Measurements from ENCODE around the gene CRY2. TPM values are rescaled to one million over a fixed set of nuclear protein-coding genes. Genes with fewer than 3 reads are reported as not detected.
A peak's percentile ranks its signal among the peaks of the same experiment; 100 is the strongest.
"Not testable (repeated sequence)": the region's sequence is repeated elsewhere in the genome, so short reads cannot be mapped to it uniquely, and the experiment has no call there.

CRY2 gene
- total RNA-seq, 1 experiment from 2014 or later = 16.1 TPM

DNA sequence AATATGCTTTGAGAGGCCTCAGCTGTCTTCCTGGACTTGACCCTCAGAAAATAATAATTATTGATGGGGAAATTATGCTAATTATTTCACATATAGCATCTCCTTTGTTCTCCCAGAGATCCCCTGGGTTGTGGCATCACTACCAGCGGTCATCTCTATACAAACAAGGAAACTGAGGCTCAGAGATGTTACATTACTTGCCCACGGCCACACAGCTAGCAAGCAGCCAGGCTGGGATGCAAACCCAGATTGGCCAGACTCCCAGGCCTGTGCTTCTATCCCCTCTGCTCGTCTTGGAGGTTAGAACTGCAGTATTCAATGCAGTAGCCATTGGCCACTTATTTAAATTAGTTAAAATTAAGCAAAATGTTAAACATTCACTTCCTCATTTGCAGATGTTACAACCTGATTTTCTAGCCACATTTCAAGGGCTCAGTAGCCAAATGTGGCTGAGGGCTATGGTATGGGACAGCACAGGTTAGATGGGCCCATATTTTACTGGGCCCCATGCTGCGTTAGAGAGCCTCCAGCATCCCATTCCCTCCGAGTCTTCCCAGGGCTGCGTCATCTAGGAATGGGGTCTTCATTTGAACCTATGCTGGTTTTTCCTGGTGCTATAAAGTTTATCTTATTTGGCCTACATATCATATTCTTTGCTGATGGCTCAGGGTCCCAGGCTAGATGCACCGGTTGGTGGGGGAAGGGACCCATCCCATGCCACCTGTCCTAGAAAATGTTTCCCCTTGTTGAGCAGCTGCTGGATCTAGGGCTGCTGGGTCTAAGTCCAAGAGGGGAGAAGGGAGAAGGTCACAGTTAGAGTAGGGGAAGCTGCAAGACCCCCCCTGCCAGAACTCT, 40.1 kb upstream of the CRY2 start:
- Histone ChIP-seq H3K27ac (no peak overlapping the region), H3K4me1 (replicated peaks) (peaks cover 28% of the 10 kb centered on the region), H3K27me3 (replicated peaks) (no peaks in the 10 kb centered on the region), H3K4me3 (no peak overlapping the region; the same call in 1 of the 2 replicates), H3K36me3 (peaks cover 68% of the 10 kb centered on the region), H3K9me3 (replicated peaks) (no peaks in the 10 kb centered on the region)
- peak in 1 of 2 experiments; percentile 30 for DNase-seq (ENCODE audit: low read depth in 1 of 2, low spot score in 2 of 2)

- Histone ChIP-seq H3K4me3 (no peak overlapping the region), H3K36me3 (peaks cover 74% of the 10 kb centered on the region), H3K9me3 (replicated peaks) (no peaks in the 10 kb centered on the region), H3K27me3 (replicated peaks) (no peaks in the 10 kb centered on the region), H3K4me1 (replicated peaks) (peaks cover 28% of the 10 kb centered on the region), H3K27ac (no peak overlapping the region)
- no peak for DNase-seq (ENCODE audit: low read depth in 1 of 2, low spot score in 2 of 2)
These were observed 39.5 kb upstream of the CRY2 start for GRCh38 chr11:45807792-45808238.

DNA sequence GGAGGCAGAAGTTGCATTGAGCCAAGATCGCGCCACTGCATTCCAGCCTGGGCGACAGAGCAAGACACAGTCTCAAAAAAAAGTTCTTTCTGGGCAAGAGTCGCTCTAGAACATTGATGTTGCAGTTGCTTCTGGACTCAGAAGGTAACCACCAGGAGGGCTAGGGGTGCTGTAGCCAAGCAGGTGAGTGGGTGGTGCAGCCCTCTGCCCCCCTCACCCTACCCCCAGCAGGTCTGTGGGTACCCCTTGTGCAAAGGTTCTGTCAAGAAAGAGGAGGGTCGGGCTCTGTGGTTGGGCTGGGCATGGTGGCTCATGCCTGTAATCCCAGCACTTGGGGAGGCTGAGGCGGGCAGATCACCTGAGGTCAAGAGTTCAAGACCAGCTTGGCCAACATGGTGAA, 38.8 kb upstream of the CRY2 start:
- peaks cover 28% of the 10 kb centered on the region for H3K4me1 ChIP-seq (replicated peaks)
- H3K27me3 ChIP-seq (replicated peaks) = not testable (repeated sequence)

GRCh38 chr11:45809456-45810395, 37.5 kb upstream of the CRY2 start:
- peaks cover 74% of the 10 kb centered on the region for H3K36me3 ChIP-seq
- DNase-seq (ENCODE audit: low read depth in 1 of 2, low spot score in 2 of 2) = no peak
- H3K4me3 ChIP-seq = no peak overlapping the region
- no peak overlapping the region for H3K27ac ChIP-seq
- no peaks in the 10 kb centered on the region for H3K27me3 ChIP-seq (replicated peaks)
- no peaks in the 10 kb centered on the region for H3K9me3 ChIP-seq (replicated peaks)
- peaks cover 18% of the 10 kb centered on the region for H3K4me1 ChIP-seq (replicated peaks)

More for the DNA sequence above, 38.8 kb upstream of the CRY2 start:
- DNase-seq (ENCODE audit: low read depth in 1 of 2, low spot score in 2 of 2); H3K27ac ChIP-seq; H3K4me3 ChIP-seq; H3K9me3 ChIP-seq (replicated peaks): not testable (repeated sequence)
- H3K36me3 ChIP-seq = peaks cover 74% of the 10 kb centered on the region

GRCh38 chr11:45810431-45811108, 36.7 kb upstream of the CRY2 start:
- Histone ChIP-seq H3K9me3 (replicated peaks) (no peaks in the 10 kb centered on the region), H3K36me3 (peaks cover 71% of the 10 kb centered on the region), H3K4me1 (replicated peaks) (peaks cover 16% of the 10 kb centered on the region), H3K27me3 (replicated peaks) (no peaks in the 10 kb centered on the region), H3K4me3 (no peak overlapping the region), H3K27ac (no peak overlapping the region)
- no peak for DNase-seq (ENCODE audit: low read depth in 1 of 2, low spot score in 2 of 2)

DNA sequence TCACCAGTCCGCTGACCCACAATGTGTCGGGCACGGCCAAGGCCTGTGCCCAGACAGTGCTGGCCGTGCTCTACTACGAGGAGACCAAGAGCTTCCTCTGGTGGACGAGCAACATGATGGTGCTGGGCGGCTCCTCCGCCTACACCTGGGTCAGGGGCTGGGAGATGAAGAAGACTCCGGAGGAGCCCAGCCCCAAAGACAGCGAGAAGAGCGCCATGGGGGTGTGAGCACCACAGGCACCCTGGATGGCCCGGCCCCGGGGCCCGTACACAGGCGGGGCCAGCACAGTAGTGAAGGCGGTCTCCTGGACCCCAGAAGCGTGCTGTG, 36.2 kb upstream of the CRY2 start:
- no peak for DNase-seq (ENCODE audit: low read depth in 1 of 2, low spot score in 2 of 2)
- no peak overlapping the region for H3K27ac ChIP-seq

DNA sequence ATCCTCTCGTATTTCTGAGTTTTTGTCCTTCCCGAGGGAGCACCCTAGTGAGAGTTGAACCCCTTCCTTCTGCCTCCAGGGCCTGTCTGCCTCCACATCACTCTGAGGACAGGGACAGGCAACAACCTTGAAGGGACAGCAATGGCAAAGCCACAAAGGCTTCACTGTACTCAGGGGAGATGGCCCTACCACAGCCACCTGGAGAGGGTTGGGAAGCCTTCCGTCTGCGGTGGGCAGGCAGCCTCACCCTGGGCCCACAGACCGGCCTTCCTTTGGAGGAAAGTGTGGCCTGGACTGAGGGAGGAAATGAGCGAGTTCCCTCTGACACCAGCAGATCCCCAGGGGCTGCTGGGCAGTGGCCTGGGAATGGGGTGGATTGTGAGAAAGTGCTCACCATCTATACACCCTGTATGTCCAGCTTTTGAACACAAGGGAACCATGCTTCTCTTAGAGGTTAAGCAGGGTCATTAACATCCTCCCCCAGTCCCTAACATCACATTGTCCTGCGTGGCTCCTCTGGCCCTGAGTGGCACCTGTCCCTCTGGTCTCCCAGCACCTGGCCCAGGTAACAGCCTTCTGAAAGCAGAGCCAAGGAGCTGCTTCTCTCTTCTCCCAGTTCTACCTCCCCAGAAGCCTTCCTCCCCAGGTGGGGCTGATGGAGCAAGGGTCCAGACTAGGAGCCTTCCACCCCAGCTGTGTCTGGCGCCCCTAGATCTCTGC, 35.5 kb upstream of the CRY2 start:
- H3K4me3 ChIP-seq = no peak overlapping the region
- no peaks in the 10 kb centered on the region for H3K9me3 ChIP-seq (replicated peaks)
- peaks cover 6% of the 10 kb centered on the region; the same call in 1 of the 2 replicates for H3K4me1 ChIP-seq (replicated peaks)
- DNase-seq (ENCODE audit: low read depth in 1 of 2, low spot score in 2 of 2) = no peak
- H3K27ac ChIP-seq = no peak overlapping the region
- peaks cover 60% of the 10 kb centered on the region for H3K36me3 ChIP-seq
- no peaks in the 10 kb centered on the region for H3K27me3 ChIP-seq (replicated peaks)

More for the DNA sequence above, 36.2 kb upstream of the CRY2 start:
- no peaks in the 10 kb centered on the region for H3K9me3 ChIP-seq (replicated peaks)
- H3K27me3 ChIP-seq (replicated peaks) = no peaks in the 10 kb centered on the region
- H3K36me3 ChIP-seq = peaks cover 66% of the 10 kb centered on the region
- H3K4me3 ChIP-seq = no peak overlapping the region
- peaks cover 11% of the 10 kb centered on the region for H3K4me1 ChIP-seq (replicated peaks)

GRCh38 chr11:45812581-45813548, 34.4 kb upstream of the CRY2 start:
- Histone ChIP-seq H3K27me3 (replicated peaks) (no peaks in the 10 kb centered on the region), H3K4me3 (no peak overlapping the region), H3K4me1 (replicated peaks) (no peaks in the 10 kb centered on the region), H3K9me3 (replicated peaks) (no peaks in the 10 kb centered on the region), H3K36me3 (peaks cover 49% of the 10 kb centered on the region), H3K27ac (no peak overlapping the region)
- no peak for DNase-seq (ENCODE audit: low read depth in 1 of 2, low spot score in 2 of 2)

GRCh38 chr11:45815747-45816146, 31.5 kb upstream of the CRY2 start:
- Histone ChIP-seq H3K27me3 (replicated peaks) (no peaks in the 10 kb centered on the region), H3K36me3 (peaks cover 20% of the 10 kb centered on the region), H3K9me3 (replicated peaks) (0 out of 2 replicates have a peak, but pooled peaks cover 3% of the 10 kb centered on the region), H3K27ac (no peak overlapping the region), H3K4me3 (no peak overlapping the region), H3K4me1 (replicated peaks) (no peaks in the 10 kb centered on the region)
- peak in 1 of 2 experiments; percentile 14 for DNase-seq (ENCODE audit: low read depth in 1 of 2, low spot score in 2 of 2)

DNA sequence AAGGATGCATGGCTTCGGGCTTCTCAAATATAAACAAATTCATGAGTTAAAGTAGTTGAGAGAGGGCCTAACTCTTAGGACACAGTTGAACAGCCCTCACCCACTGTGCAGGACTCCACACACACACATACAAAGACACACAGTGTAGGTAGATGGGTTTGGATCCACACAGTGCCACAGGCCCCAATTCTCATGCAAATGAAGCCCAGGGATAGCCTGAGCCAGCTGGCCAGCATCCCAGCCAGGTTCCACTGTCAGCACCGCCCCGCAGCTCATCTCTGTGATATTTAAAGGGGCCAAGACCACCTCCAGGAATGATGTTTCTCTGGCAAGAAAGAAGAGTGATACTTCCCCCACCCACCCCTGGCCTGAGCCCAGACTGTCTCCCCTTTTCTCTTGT, 30.7 kb upstream of the CRY2 start:
- H3K27me3 ChIP-seq (replicated peaks) = no peaks in the 10 kb centered on the region

GRCh38 chr11:45817191-45817590, 30.1 kb upstream of the CRY2 start:
- DNase-seq (ENCODE audit: low read depth in 1 of 2, low spot score in 2 of 2) = no peak
- H3K36me3 ChIP-seq = peaks cover 5% of the 10 kb centered on the region
- H3K9me3 ChIP-seq (replicated peaks) = 0 out of 2 replicates have a peak, but pooled peaks cover 3% of the 10 kb centered on the region
- no peak overlapping the region for H3K27ac ChIP-seq
- no peak overlapping the region for H3K4me3 ChIP-seq
- no peaks in the 10 kb centered on the region for H3K27me3 ChIP-seq (replicated peaks)
- H3K4me1 ChIP-seq (replicated peaks) = no peaks in the 10 kb centered on the region

More for the DNA sequence above, 30.7 kb upstream of the CRY2 start:
- H3K9me3 ChIP-seq (replicated peaks) = 0 out of 2 replicates have a peak, but pooled peaks cover 3% of the 10 kb centered on the region
- no peaks in the 10 kb centered on the region for H3K4me1 ChIP-seq (replicated peaks)
- H3K4me3 ChIP-seq = no peak overlapping the region
- H3K36me3 ChIP-seq = peaks cover 11% of the 10 kb centered on the region
- H3K27ac ChIP-seq = no peak overlapping the region
- DNase-seq (ENCODE audit: low read depth in 1 of 2, low spot score in 2 of 2) = no peak

DNA sequence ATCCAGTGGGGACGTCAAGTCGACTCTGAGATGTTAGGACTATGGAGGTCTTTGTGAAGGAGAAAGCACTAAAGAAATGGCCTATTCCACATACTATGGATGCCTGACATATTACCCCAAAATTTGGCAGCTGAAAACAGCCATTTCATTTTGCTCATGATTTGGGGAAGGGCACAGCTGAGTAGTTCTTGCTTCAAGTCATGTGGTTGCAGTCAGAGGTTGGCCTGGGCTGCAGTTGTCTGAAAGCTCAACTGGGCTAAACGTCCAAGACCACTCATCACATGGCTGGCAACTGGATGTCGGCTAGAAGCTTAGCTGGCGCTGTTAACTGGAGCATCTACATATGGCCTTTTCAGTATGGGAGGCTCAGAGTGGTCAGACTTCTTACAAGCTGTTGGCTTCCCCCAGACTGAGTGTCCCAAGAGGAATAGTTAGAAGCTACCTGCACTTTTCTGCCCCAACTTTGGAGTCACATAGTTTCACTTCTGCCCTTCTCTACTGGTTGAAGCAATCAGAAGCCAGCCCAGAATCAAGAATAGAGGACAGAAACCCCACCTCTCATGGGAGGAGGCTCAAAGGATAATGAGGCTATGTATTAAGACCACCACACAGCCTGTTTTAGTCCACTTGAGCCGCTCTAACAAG, 28.2 kb upstream of the CRY2 start:
- DNase-seq (ENCODE audit: low read depth in 1 of 2, low spot score in 2 of 2) = no peak
- H3K36me3 ChIP-seq = no peaks in the 10 kb centered on the region
- no peak overlapping the region for H3K27ac ChIP-seq
- H3K9me3 ChIP-seq (replicated peaks) = 0 out of 2 replicates have a peak, but pooled peaks cover 3% of the 10 kb centered on the region
- no peaks in the 10 kb centered on the region for H3K27me3 ChIP-seq (replicated peaks)
- no peak overlapping the region for H3K4me3 ChIP-seq
- H3K4me1 ChIP-seq (replicated peaks) = no peaks in the 10 kb centered on the region

Data from SJSA1 (cell line).